ES-I3 (cell line): ENCODE results near the gene NUMB.
"Not testable (repeated sequence)": the region's sequence is repeated elsewhere in the genome, so short reads cannot be mapped to it uniquely, and the experiment has no call there.

Experiments used
- H3K36me3 ChIP-seq: 2 replicates; pipeline ENCODE4 v1.6.1; 2013; ENCODE audit warnings: mild to moderate bottlenecking, low read length, control low read depth, moderate library complexity; ENCODE audit not compliant: insufficient read depth
- H3K4me1 ChIP-seq: 2 replicates; pipeline ENCODE4 v1.6.1; 2013; ENCODE audit warnings: mild to moderate bottlenecking, control low read depth, low read length; ENCODE audit not compliant: insufficient read depth
- H3K9ac ChIP-seq: 2 replicates; pipeline ENCODE4 v1.6.1; 2013; ENCODE audit warnings: low read depth, mild to moderate bottlenecking, low read length, moderate library complexity
- H3K9me3 ChIP-seq: 2 replicates; pipeline ENCODE4 v1.6.1; 2013; ENCODE audit warnings: mild to moderate bottlenecking, low read length, moderate library complexity; ENCODE audit not compliant: control insufficient read depth, insufficient read depth

NUMB gene

GRCh38 chr14:73457924-73458182, 493 bp downstream of the NUMB start:
- Histone ChIP-seq H3K4me1 (no peaks in the 10 kb centered on the region), H3K36me3 (no peaks in the 10 kb centered on the region), H3K9me3 (no peaks in the 10 kb centered on the region)

GRCh38 chr14:73457041-73457923, 1.1 kb downstream of the NUMB start:
- Histone ChIP-seq H3K9ac (peak overlapping the region; percentile 85), H3K9me3 (no peaks in the 10 kb centered on the region), H3K36me3 (no peaks in the 10 kb centered on the region), H3K4me1 (no peaks in the 10 kb centered on the region)

More at GRCh38 chr14:73457924-73458182, 493 bp downstream of the NUMB start:
- peak overlapping the region; percentile 85 for H3K9ac ChIP-seq

GRCh38 chr14:73455294-73455693, 3.1 kb downstream of the NUMB start:
- Histone ChIP-seq H3K4me1 (no peaks in the 10 kb centered on the region), H3K9me3 (no peaks in the 10 kb centered on the region), H3K36me3 (no peaks in the 10 kb centered on the region), H3K9ac (no peak overlapping the region)

GRCh38 chr14:73452341-73453186, 5.8 kb downstream of the NUMB start:
- H3K9ac ChIP-seq: no peak overlapping the region
- H3K4me1 ChIP-seq: no peaks in the 10 kb centered on the region

GRCh38 chr14:73443758-73444157, 14.6 kb downstream of the NUMB start:
- Histone ChIP-seq H3K9ac (no peak overlapping the region), H3K36me3 (no peaks in the 10 kb centered on the region), H3K4me1 (no peaks in the 10 kb centered on the region), H3K9me3 (no peaks in the 10 kb centered on the region)

More at GRCh38 chr14:73452341-73453186, 5.8 kb downstream of the NUMB start:
- H3K36me3 ChIP-seq: no peaks in the 10 kb centered on the region
- no peaks in the 10 kb centered on the region for H3K9me3 ChIP-seq

GRCh38 chr14:73441286-73441685, 17.1 kb downstream of the NUMB start:
- Histone ChIP-seq H3K4me1 (no peaks in the 10 kb centered on the region), H3K36me3 (no peaks in the 10 kb centered on the region), H3K9me3 (no peaks in the 10 kb centered on the region), H3K9ac (no peak overlapping the region)

GRCh38 chr14:73438993-73439392, 19.4 kb downstream of the NUMB start:
- Histone ChIP-seq H3K9ac (no peak overlapping the region), H3K36me3 (no peaks in the 10 kb centered on the region), H3K9me3 (no peaks in the 10 kb centered on the region), H3K4me1 (no peaks in the 10 kb centered on the region)

GRCh38 chr14:73437206-73437605, 21.1 kb downstream of the NUMB start:
- Histone ChIP-seq H3K36me3 (no peaks in the 10 kb centered on the region), H3K9ac (no peak overlapping the region), H3K4me1 (no peaks in the 10 kb centered on the region), H3K9me3 (no peaks in the 10 kb centered on the region)

- H3K9me3 ChIP-seq: no peaks in the 10 kb centered on the region
- H3K9ac ChIP-seq: no peak overlapping the region
- H3K4me1 ChIP-seq: no peaks in the 10 kb centered on the region; the same call in 1 of the 2 replicates
- H3K36me3 ChIP-seq: no peaks in the 10 kb centered on the region
These were observed 26.2 kb downstream of the NUMB start for GRCh38 chr14:73432124-73432523.

- Histone ChIP-seq H3K4me1 (no peaks in the 10 kb centered on the region; the same call in 1 of the 2 replicates), H3K36me3 (no peaks in the 10 kb centered on the region), H3K9ac (no peak overlapping the region), H3K9me3 (no peaks in the 10 kb centered on the region)
These were observed 30.0 kb downstream of the NUMB start for GRCh38 chr14:73428353-73428824.

GRCh38 chr14:73427516-73428264, 30.7 kb downstream of the NUMB start:
- H3K9me3 ChIP-seq: no peaks in the 10 kb centered on the region
- H3K36me3 ChIP-seq: no peaks in the 10 kb centered on the region
- H3K4me1 ChIP-seq: no peaks in the 10 kb centered on the region; the same call in 1 of the 2 replicates
- H3K9ac ChIP-seq: no peak overlapping the region

GRCh38 chr14:73426877-73427276, 31.5 kb downstream of the NUMB start:
- no peaks in the 10 kb centered on the region for H3K9me3 ChIP-seq
- no peak overlapping the region for H3K9ac ChIP-seq
- no peaks in the 10 kb centered on the region for H3K36me3 ChIP-seq
- no peaks in the 10 kb centered on the region; the same call in 1 of the 2 replicates for H3K4me1 ChIP-seq

GRCh38 chr14:73424453-73424852, 33.9 kb downstream of the NUMB start:
- Histone ChIP-seq H3K9ac (no peak overlapping the region), H3K4me1 (no peaks in the 10 kb centered on the region; the same call in 1 of the 2 replicates), H3K9me3 (no peaks in the 10 kb centered on the region), H3K36me3 (no peaks in the 10 kb centered on the region; the same call in 1 of the 2 replicates)

GRCh38 chr14:73423092-73423491, 35.3 kb downstream of the NUMB start:
- not testable (repeated sequence) for H3K36me3 ChIP-seq, H3K9ac ChIP-seq, H3K4me1 ChIP-seq, H3K9me3 ChIP-seq
